Suprapubic skin (tissue), 4 donors: Measurements from ENCODE around the gene RSPO3. TPM values are rescaled to one million over a fixed set of nuclear protein-coding genes. Genes with fewer than 3 reads are reported as not detected.

Experiments
- DNase-seq, 2 donors: peaks; one replicate each; pipeline ENCODE4 v3.0.0-alpha.2; 2019; ENCODE audit warnings: low spot score in 2 of 2
- H3K27ac ChIP-seq: fragments of 200-600 bp; sonication (generic); one replicate; pipeline ENCODE4 v1.5.1; 2019
- H3K27me3 ChIP-seq: fragments of 200-600 bp; sonication (generic); one replicate; pipeline ENCODE4 v1.5.1; 2019
- H3K36me3 ChIP-seq: fragments of 200-600 bp; sonication (generic); one replicate; pipeline ENCODE4 v1.5.1; 2019
- H3K4me1 ChIP-seq: fragments of 200-600 bp; sonication (generic); one replicate; pipeline ENCODE4 v1.5.1; 2019
- H3K4me3 ChIP-seq: fragments of 200-600 bp; sonication (generic); one replicate; pipeline ENCODE4 v1.5.1; 2019; ENCODE audit warnings: mild to moderate bottlenecking
- H3K9me3 ChIP-seq: fragments of 200-600 bp; sonication (generic); one replicate; pipeline ENCODE4 v1.5.1; 2019
- EP300 ChIP-seq: sonication (generic); formaldehyde crosslinking; IDR thresholded peaks from one replicate; pipeline ENCODE4 v1.6.1; 2017; ENCODE audit warnings: antibody characterized with exemption
- POLR2A ChIP-seq, 2 donors: fragments of 450-650 bp; IDR thresholded peaks; one replicate each; pipeline ENCODE4 v1.6.1; 2017; ENCODE audit warnings: antibody characterized with exemption in 2 of 2, mild to moderate bottlenecking in 2 of 2, moderate library complexity in 2 of 2
- POLR2AphosphoS5 ChIP-seq, 3 donors: sonication (generic); formaldehyde crosslinking; IDR thresholded peaks; one replicate each; pipeline ENCODE4 v1.6.1; 2017; ENCODE audit warnings: antibody characterized with exemption in 3 of 3
- WGBS: methylation state at CpG from one replicate; pipeline ENCODE4 v1.1.5; 2018; 5-methylcytosine and 5-hydroxymethylcytosine counted together
- total RNA-seq, 4 donors: library from RNA; depleted of rRNA; stranded (reverse); fragments of >200 nt; gene quantifications; one replicate each; pipeline ENCODE4 v1.1.0, GENCODE V29; 2016
- TF ChIP-seq, protein P1 (sequence below), 2 donors: fragments of 200-600 bp in 1 of 2; fragments of 450-650 bp in 1 of 2; sonication (generic) in 1 of 2; IDR thresholded peaks; one replicate each; pipeline ENCODE4 v1.5.1; 2016 to 2019; ENCODE audit warnings: antibody characterized with exemption in 2 of 2, mild to moderate bottlenecking in 1 of 2, moderate library complexity in 1 of 2

Gene RSPO3
- total RNA-seq, 4 donors from 2014 or later, result 0.39 to 3.2 (median 1.1) TPM

DNA sequence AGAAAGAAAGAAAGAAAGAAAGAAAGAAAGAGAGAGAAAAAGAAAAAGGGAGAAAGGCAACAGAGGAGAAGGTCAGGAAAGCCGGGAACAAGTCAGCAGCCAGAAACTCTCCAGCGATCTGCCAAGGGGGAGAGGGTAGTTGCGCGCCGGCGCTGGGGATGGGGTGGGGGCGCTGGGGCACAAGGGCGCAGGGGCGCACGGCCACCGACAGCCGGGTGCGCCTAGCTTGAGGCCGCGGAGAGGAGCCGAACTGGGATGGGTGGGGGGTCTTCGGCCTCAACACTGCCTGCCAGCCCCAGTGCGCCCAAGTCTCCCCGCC is 533 bp upstream of the RSPO3 start:
- H3K9me3 ChIP-seq, result no peaks in the 10 kb centered on the region
- H3K36me3 ChIP-seq, result no peaks in the 10 kb centered on the region
- TF ChIP-seq, protein P1, sequence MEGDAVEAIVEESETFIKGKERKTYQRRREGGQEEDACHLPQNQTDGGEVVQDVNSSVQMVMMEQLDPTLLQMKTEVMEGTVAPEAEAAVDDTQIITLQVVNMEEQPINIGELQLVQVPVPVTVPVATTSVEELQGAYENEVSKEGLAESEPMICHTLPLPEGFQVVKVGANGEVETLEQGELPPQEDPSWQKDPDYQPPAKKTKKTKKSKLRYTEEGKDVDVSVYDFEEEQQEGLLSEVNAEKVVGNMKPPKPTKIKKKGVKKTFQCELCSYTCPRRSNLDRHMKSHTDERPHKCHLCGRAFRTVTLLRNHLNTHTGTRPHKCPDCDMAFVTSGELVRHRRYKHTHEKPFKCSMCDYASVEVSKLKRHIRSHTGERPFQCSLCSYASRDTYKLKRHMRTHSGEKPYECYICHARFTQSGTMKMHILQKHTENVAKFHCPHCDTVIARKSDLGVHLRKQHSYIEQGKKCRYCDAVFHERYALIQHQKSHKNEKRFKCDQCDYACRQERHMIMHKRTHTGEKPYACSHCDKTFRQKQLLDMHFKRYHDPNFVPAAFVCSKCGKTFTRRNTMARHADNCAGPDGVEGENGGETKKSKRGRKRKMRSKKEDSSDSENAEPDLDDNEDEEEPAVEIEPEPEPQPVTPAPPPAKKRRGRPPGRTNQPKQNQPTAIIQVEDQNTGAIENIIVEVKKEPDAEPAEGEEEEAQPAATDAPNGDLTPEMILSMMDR (IDR thresholded peaks at IDR 0.05), result no peak
- TF ChIP-seq POLR2AphosphoS5 (IDR thresholded peaks at IDR 0.05), result no peak
- no peak for DNase-seq
- WGBS, result 3% methylated on average over 18 of the region's 19 CpGs
- peaks cover 33% of the 10 kb centered on the region for H3K4me1 ChIP-seq
- H3K27me3 ChIP-seq, result peaks cover 57% of the 10 kb centered on the region
- peak overlapping the region; percentile 62 for H3K4me3 ChIP-seq
- H3K27ac ChIP-seq, result no peak overlapping the region

DNA sequence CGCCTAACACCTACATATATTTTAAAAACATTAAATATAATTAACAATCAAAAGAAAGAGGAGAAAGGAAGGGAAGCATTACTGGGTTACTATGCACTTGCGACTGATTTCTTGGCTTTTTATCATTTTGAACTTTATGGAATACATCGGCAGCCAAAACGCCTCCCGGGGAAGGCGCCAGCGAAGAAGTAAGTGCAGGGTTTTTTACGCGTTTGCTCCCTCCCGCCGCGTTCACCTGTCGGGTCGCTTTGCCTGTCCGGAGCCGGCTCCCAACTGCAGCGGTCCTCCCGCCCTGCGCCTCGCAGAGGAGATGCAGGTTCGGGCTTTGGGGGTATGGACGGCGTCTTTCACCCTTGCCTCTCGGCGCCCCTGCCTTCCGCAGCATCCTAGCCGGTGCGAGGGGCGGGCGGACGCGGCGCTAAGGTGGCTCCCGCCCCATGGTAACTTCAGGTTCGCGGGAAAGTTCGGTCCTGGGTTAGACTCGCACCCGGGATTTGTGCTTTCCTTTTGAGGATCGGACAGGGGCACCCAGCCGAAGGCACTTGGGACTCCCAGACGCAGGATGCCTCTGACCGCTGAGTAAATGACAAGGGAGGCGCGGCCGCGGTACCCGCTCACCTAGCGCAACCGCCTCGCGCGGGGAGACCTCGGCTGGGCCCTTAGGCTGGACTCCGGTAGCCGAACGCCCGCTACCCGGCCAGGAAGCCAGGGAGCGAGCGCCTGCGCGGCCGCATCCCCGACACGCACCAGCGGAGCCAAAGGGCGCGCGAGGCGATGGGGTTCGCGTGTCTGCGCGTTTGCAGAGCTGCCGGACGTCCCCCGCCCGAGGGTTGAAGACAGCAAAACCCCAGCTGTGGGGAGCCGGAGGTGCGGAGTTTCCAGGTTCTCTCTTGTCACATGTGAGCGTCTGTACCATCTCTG is 891 bp downstream of the RSPO3 start:
- Histone ChIP-seq H3K4me3 (peak overlapping the region; percentile 62), H3K36me3 (no peaks in the 10 kb centered on the region), H3K27ac (peak overlapping the region; percentile 46), H3K27me3 (peaks cover 57% of the 10 kb centered on the region), H3K4me1 (peaks cover 33% of the 10 kb centered on the region), H3K9me3 (no peaks in the 10 kb centered on the region)
- DNase-seq, result peak in 1 of 2 donors; percentile 61
- 1% methylated on average over 42 of the region's 82 CpGs for WGBS
- TF ChIP-seq EP300, result no peak
- TF ChIP-seq, protein P1 (IDR thresholded peaks at IDR 0.05), result no peak
- TF ChIP-seq POLR2A (IDR thresholded peaks at IDR 0.05), result no peak
- no peak for TF ChIP-seq POLR2AphosphoS5 (IDR thresholded peaks at IDR 0.05)

DNA sequence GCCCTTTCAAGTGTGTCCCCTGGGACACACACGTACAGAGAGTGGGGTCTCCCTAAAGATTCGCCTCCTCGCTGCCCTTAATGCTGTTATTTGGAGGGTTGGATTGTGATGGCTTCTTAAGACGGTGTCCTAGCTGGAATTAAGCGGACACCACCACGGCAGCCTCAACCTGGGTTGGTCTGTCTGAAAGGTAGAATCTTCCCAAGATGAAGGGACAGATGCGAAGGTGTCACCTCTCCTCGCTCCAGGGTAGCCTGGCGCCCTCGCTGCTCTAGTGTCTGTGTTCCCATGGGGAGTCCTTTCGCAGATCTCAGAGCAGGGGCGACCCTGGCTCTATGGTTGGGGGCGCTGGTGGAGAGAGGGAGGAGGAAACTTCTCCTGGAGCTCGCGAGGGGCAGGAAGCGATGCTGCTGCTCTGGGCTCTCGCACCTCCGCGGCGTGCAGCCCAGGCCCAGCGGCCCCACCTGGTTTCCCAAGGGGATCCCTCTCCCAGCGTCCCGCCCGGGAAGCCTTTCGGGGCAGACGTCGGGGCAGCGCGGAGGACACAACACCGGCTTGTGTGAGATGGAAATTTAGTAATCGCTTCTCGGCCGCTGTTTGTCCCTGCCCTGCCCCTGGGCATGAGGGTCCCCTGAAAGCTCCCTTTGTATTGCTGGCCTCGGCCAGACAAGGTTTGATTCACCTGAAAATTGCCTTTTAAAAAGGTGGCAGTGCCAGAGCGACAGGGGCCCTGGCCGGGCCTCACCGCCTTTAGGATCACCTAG is 1.7 kb downstream of the RSPO3 start:
- TF ChIP-seq POLR2A (IDR thresholded peaks at IDR 0.05) (no peak), EP300 (no peak), POLR2AphosphoS5 (IDR thresholded peaks at IDR 0.05) (no peak)
- TF ChIP-seq, protein P1 (IDR thresholded peaks at IDR 0.05), result no peak
- Histone ChIP-seq H3K9me3 (no peaks in the 10 kb centered on the region), H3K27me3 (peaks cover 53% of the 10 kb centered on the region), H3K4me1 (peaks cover 33% of the 10 kb centered on the region), H3K27ac (no peak overlapping the region), H3K4me3 (peak overlapping the region; percentile 62), H3K36me3 (no peaks in the 10 kb centered on the region)
- peak in 1 of 2 donors; percentile 58 for DNase-seq
- 4% methylated on average over 9 of the region's 37 CpGs for WGBS

DNA sequence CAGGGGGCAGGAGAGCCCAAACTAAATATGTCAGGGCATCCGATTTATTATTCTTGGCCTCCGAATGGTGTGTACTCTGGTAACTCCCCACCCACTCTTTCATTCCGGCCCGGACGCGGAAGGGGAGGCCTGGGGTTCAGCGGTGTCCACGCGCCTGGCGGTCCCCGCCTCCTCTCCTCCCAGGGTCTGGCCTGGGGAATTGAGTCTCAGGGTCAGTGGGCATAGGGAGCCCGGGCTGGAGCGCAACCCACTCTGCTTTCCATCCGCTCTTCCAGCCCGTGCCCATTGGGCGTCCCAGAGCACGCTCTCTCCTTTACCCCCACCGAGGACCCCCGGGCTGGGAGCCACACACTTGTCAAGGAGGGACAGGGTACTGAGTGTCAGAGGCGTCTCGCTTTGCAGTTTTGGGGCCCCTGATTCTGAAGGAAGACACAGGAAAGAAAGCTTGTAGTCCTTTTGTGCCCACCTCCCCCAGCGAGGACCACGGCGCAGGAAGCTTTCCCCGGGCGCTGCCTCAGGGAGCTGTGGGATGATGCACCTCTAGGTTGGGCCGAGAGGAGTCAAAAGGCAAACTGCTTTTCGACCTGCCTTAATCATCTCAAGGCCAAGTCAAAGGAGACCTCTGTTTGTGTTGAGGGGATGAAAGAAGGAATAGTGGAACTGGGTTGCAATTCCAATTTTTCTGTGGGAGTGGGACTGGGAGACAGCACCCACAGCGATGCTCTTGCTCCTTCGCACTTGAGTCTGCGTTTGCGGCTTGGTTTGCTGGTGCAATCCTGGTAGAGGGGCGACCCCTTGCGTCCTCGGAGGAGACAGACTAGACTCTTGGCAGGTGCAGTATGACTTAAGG is 2.5 kb downstream of the RSPO3 start:
- TF ChIP-seq EP300, result no peak
- no peak for TF ChIP-seq POLR2A (IDR thresholded peaks at IDR 0.05)
- TF ChIP-seq, protein P1 (IDR thresholded peaks at IDR 0.05), result peak; percentile 24 to 39
- Histone ChIP-seq H3K4me3 (peak overlapping the region; percentile 62), H3K4me1 (peaks cover 33% of the 10 kb centered on the region), H3K36me3 (no peaks in the 10 kb centered on the region), H3K9me3 (no peaks in the 10 kb centered on the region), H3K27ac (no peak overlapping the region), H3K27me3 (peaks cover 53% of the 10 kb centered on the region)
- DNase-seq, result peak in 1 of 2 donors; percentile 86
- WGBS, result 19% methylated on average over 26 of the region's 35 CpGs
